K562 (cell line): ENCODE data around the gene KLK3. TPM values are rescaled to one million over a fixed set of nuclear protein-coding genes. Genes with fewer than 3 reads are reported as not detected.
A peak's percentile ranks its signal among the peaks of the same experiment; 100 is the strongest.

Experiments
- BMI1 ChIP-seq: fragments of 150-350 bp; IDR thresholded peaks from 2 replicates; pipeline ENCODE4 v1.6.1; 2014; ENCODE audit warnings: low read length
- BRD4 ChIP-seq: fragments of 200-600 bp; sonication (generic); IDR thresholded peaks from 2 replicates; pipeline ENCODE4 v1.6.1; 2017; ENCODE audit warnings: inconsistent platforms
- ETV6 ChIP-seq, 3 experiments: fragments of 150-350 bp in 1 of 3; sonication (generic) in 1 of 3; formaldehyde crosslinking in 1 of 3; IDR thresholded peaks; 2 replicates each; pipeline versions ENCODE4 v1.6.1 to v1.8.0; 2014 to 2022; ENCODE audit warnings: borderline replicate concordance in 2 of 3, low read depth in 2 of 3, antibody characterized with exemption in 1 of 3, low read length in 1 of 3, mild to moderate bottlenecking in 1 of 3, missing genetic modification reagents in 1 of 3
- GMEB1 ChIP-seq: fragments of 250-450 bp; sonication (Bioruptor Pico); IDR thresholded peaks from 2 replicates; pipeline ENCODE4 v1.4.0; 2020; ENCODE audit warnings: mild to moderate bottlenecking
- HMGXB4 ChIP-seq: sonication (generic); formaldehyde crosslinking; IDR thresholded peaks from 2 replicates; pipeline ENCODE4 v1.8.1; 2023; ENCODE audit warnings: mild to moderate bottlenecking, missing genetic modification reagents
- IRF9 ChIP-seq: fragments of 450-650 bp; IDR thresholded peaks from 2 replicates; pipeline ENCODE4 v1.6.1; 2016; ENCODE audit warnings: missing biosample characterization, missing genetic modification characterization
- KAT2B ChIP-seq: IDR thresholded peaks from one replicate; pipeline ENCODE4 v1.6.1; 2012; ENCODE audit warnings: low read depth, mild to moderate bottlenecking, control low read depth, inconsistent platforms, low read length, moderate library complexity
- MTA2 ChIP-seq: fragments of 450-650 bp; IDR thresholded peaks from 2 replicates; pipeline ENCODE4 v1.6.1; 2016; ENCODE audit warnings: low read depth
- NCOA2 ChIP-seq, 2 experiments: fragments of 450-650 bp; IDR thresholded peaks; 2 replicates each; pipeline ENCODE4 v1.6.1; 2018; ENCODE audit warnings: mild to moderate bottlenecking in 2 of 2, moderate library complexity in 1 of 2; ENCODE audit not compliant: partially characterized antibody in 2 of 2
- NRF1 ChIP-seq, 2 experiments: fragments of 450-650 bp; IDR thresholded peaks in 1 of 2; conservative IDR thresholded peaks in 1 of 2; 2 replicates each; pipeline ENCODE4 v1.6.1; 2014; ENCODE audit warnings: mild to moderate bottlenecking in 2 of 2
- PRPF4 ChIP-seq: fragments of 200-400 bp; formaldehyde crosslinking; IDR thresholded peaks from one replicate; pipeline ENCODE4 v1.6.1; 2017; ENCODE audit warnings: low read length, low read depth, mild to moderate bottlenecking; ENCODE audit not compliant: insufficient read depth, poor library complexity, severe bottlenecking
- RFX7 ChIP-seq: fragments of 250-450 bp; sonication (Bioruptor Pico); IDR thresholded peaks from 2 replicates; pipeline ENCODE4 v1.5.1; 2021; ENCODE audit warnings: mild to moderate bottlenecking
- SREBF1 ChIP-seq: fragments of 150-350 bp; IDR thresholded peaks from 2 replicates; pipeline ENCODE4 v1.6.1; 2014; ENCODE audit warnings: antibody characterized with exemption, low read depth, low read length, borderline replicate concordance
- SREBF2 ChIP-seq: sonication (generic); formaldehyde crosslinking; IDR thresholded peaks from 2 replicates; pipeline ENCODE4 v1.4.0; 2020; ENCODE audit warnings: mild to moderate bottlenecking, missing genetic modification reagents
- SRSF9 ChIP-seq: fragments of 200-400 bp; formaldehyde crosslinking; IDR thresholded peaks from 2 replicates; pipeline ENCODE4 v1.6.1; 2017; ENCODE audit warnings: low read depth, low read length, borderline replicate concordance
- TAF1 ChIP-seq: IDR thresholded peaks from 2 replicates; pipeline ENCODE4 v1.6.1; 2011; ENCODE audit warnings: mild to moderate bottlenecking, low read length, moderate library complexity; ENCODE audit not compliant: insufficient read depth, control insufficient read depth, severe bottlenecking; ENCODE audit errors: extremely low read depth
- XRCC5 ChIP-seq: fragments of 200-400 bp; formaldehyde crosslinking; IDR thresholded peaks from 2 replicates; pipeline ENCODE4 v1.6.1; 2017; ENCODE audit warnings: low read depth, mild to moderate bottlenecking, low read length
- ZNF253 ChIP-seq: fragments of 250-450 bp; sonication (Bioruptor Pico); conservative IDR thresholded peaks from 2 replicates; pipeline ENCODE4 v1.6.1; 2021; ENCODE audit warnings: mild to moderate bottlenecking
- ZNF316 ChIP-seq: fragments of 450-650 bp; IDR thresholded peaks from 2 replicates; pipeline ENCODE4 v1.6.1; 2016
- ZNF41 ChIP-seq: fragments of 250-450 bp; sonication (Bioruptor Pico); conservative IDR thresholded peaks from 2 replicates; pipeline ENCODE4 v1.4.0; 2020; ENCODE audit warnings: mild to moderate bottlenecking
- ZNF75A ChIP-seq: fragments of 450-650 bp; formaldehyde crosslinking; IDR thresholded peaks from 2 replicates; pipeline ENCODE4 v1.4.0; 2020; ENCODE audit warnings: mild to moderate bottlenecking
- ZSCAN32 ChIP-seq: fragments of 450-650 bp; formaldehyde crosslinking; IDR thresholded peaks from 2 replicates; pipeline ENCODE4 v1.4.0; 2020; ENCODE audit warnings: mild to moderate bottlenecking, moderate library complexity
- polyA plus RNA-seq, 8 experiments: library from polyadenylated mRNA; depleted of rRNA in 4 of 8; stranded (reverse) in 5 of 8; unstranded in 3 of 8; fragments of >200 nt; fragmentation: Nextera tagmentation in 2 of 8; fragmentation: Illumina TruSeq in 1 of 8; extraction: Ambion mirVana in 2 of 8; extraction: Trizol in 1 of 8; gene quantifications; 2 replicates each; pipeline versions ENCODE4 v1.2.1 to v1.2.3, GENCODE V29; 2011 to 2014; ENCODE audit warnings: inconsistent platforms in 1 of 8, missing spikeins in 1 of 8
- total RNA-seq, 7 experiments: library from RNA; depleted of rRNA in 6 of 7; stranded (reverse); fragments of >200 nt in 6 of 7; fragmentation: Illumina TruSeq in 2 of 7; extraction: Trizol in 2 of 7; gene quantifications; 2 replicates each; pipeline versions ENCODE4 v1.2.1 to v1.2.3, GENCODE V29; 2011 to 2021; ENCODE audit warnings: low replicate concordance in 1 of 7

Gene KLK3
- total and polyA plus RNA-seq, 9 of the 15 experiments (the other 6 are each of a cell fraction or from before 2014, with no cell fraction given), result not detected

- TF ChIP-seq IRF9 (tag) (no peak), NCOA2 (IDR thresholded peaks at IDR 0.05; ENCODE audit: partially characterized antibody in 2 of 2) (no peak), NRF1 (conservative IDR thresholded peaks at IDR 0.05 in 1 of 2, IDR thresholded peaks at IDR 0.05 in 1 of 2) (peak; percentile 82 to 84), ETV6 (IDR thresholded peaks at IDR 0.05; ENCODE audit: borderline replicate concordance in 1 of 2, low read depth in 2 of 2, low read length in 1 of 2) (no peak), ETV6 (CRISPR knock-in tag; IDR thresholded peaks at IDR 0.05; ENCODE audit: borderline replicate concordance) (no peak), ZSCAN32 (no peak), SRSF9 (no peak), ZNF41 (CRISPR knock-in tag) (no peak), ZNF75A (CRISPR knock-in tag) (no peak), PRPF4 (no peak), BRD4 (no peak), TAF1 (peak; percentile 27), SREBF2 (no peak), ZNF253 (CRISPR knock-in tag) (no peak), MTA2 (0 out of 2 replicates have a peak, but pooled peaks have one; percentile 14), KAT2B (no peak), GMEB1 (CRISPR knock-in tag) (peak; percentile 50), RFX7 (CRISPR knock-in tag) (no peak), ZNF316 (no peak), HMGXB4 (CRISPR knock-in tag) (no peak), BMI1 (no peak), XRCC5 (no peak), SREBF1 (no peak)
Observed at GRCh38 chr19:50835785-50836542, 18.8 kb upstream of the KLK3 start (continued).
